Measurements from ENCODE around the gene PRR20G. TPM values are rescaled to one million over a fixed set of nuclear protein-coding genes. Genes with fewer than 3 reads are reported as not detected.

PRR20G gene
- total and polyA plus RNA-seq, 2 of the 4 experiments (the other 2 are of a cell fraction): not detected

- CTCF ChIA-PET: no interaction called here
- no peak overlapping the region for H3K27ac ChIP-seq (ENCODE audit: insufficient read depth, low read length)
Measured at GRCh38 chr3:127276396-127276795, 11.4 kb downstream of the PRR20G start.

More at GRCh38 chr3:127276396-127276795, 11.4 kb downstream of the PRR20G start:
- Histone ChIP-seq H3K4ac (ENCODE audit: low read depth, low read length) (no peak overlapping the region), H3K79me1 (ENCODE audit: low read depth in 1 of 2, low read length in 2 of 2) (no peaks in the 10 kb centered on the region), H3K18ac (ENCODE audit: low read depth, low read length) (no peak overlapping the region), H3K9me3 (ENCODE audit: control insufficient read depth, insufficient read depth, low read length) (no peaks in the 10 kb centered on the region), H2AK5ac (ENCODE audit: low read depth, low read length) (no peak overlapping the region), H3K56ac (ENCODE audit: extremely low read depth, insufficient read depth, low read length) (no peak overlapping the region), H4K8ac (ENCODE audit: low read depth in 2 of 2, low read length in 2 of 2) (no peak overlapping the region), H3K9ac (ENCODE audit: low read depth, low read length) (no peak overlapping the region), H3K36me3 (ENCODE audit: control insufficient read depth, insufficient read depth, low read length) (no peaks in the 10 kb centered on the region), H3K27me3 (ENCODE audit: control insufficient read depth, insufficient read depth, low read length) (no peaks in the 10 kb centered on the region), H3K4me1 (ENCODE audit: control insufficient read depth, insufficient read depth, low read length) (no peaks in the 10 kb centered on the region), H2BK120ac (ENCODE audit: low read depth, low read length) (no peak overlapping the region), H3K9me1 (ENCODE audit: insufficient read depth, low read length) (no peaks in the 10 kb centered on the region), H2BK20ac (ENCODE audit: low read depth, low read length) (no peak overlapping the region), H2BK5ac (ENCODE audit: low read depth, low read length, poor library complexity, severe bottlenecking) (no peak overlapping the region), H4K91ac (ENCODE audit: insufficient read depth, low read depth, low read length) (no peak overlapping the region), H3K23ac (ENCODE audit: low read depth, low read length) (no peak overlapping the region), H4K5ac (ENCODE audit: low read depth, low read length) (no peak overlapping the region), H4K20me1 (ENCODE audit: insufficient read depth, low read length) (no peaks in the 10 kb centered on the region), H3K4me2 (ENCODE audit: low read depth, low read length) (no peak overlapping the region), H2AK9ac (replicated peaks; ENCODE audit: low read depth, low read length, poor library complexity) (no peak overlapping the region), H3K14ac (replicated peaks; ENCODE audit: low read depth, low read length) (no peak overlapping the region), H2BK15ac (ENCODE audit: low read depth, low read length) (no peak overlapping the region), H3K4me3 (ENCODE audit: insufficient read depth, low read depth, low read length) (no peak overlapping the region), H2AFZ (replicated peaks; ENCODE audit: low read length, poor library complexity) (no peak overlapping the region)
- TF ChIP-seq MAZ (IDR thresholded peaks at IDR 0.05; ENCODE audit: borderline replicate concordance, low read depth, low read length) (no peak), ELK1 (IDR thresholded peaks at IDR 0.05; ENCODE audit: borderline replicate concordance, low read depth, low read length) (no peak)
- dilution Hi-C loops (cut with HindIII; ENCODE audit: low sequenced_read_pairs, unreplicated experiment): no loop called here
- DNase-seq (no peak), ATAC-seq (ENCODE audit: low read depth) (no peak)
- no TSS peak for BruUV-seq (replicated peaks)
- intact Hi-C loops (cut with micrococcal nuclease): no loop called here
- no CpG with 5 or more reads among the region's 1 CpG for WGBS, 2 experiments (ENCODE audit: extremely low coverage in 2 of 2, insufficient read length in 1 of 2)
- POLR2A ChIA-PET (ENCODE audit: unreplicated experiment): no interaction called here
- in situ Hi-C loops (cut with MboI; ENCODE audit: low sequenced_read_pairs): no loop called here

All from IMR-90 (cell line).